MM.1S (cell line): Measurements from ENCODE around the gene CXCR5.

ENCODE experiments used
- EZH2 ChIP-seq: fragments of 300-600 bp; sonication (generic); optimal IDR thresholded peaks from 2 replicates; pipeline ENCODE3; 2017; ENCODE audit warnings: low read depth, mild to moderate bottlenecking, antibody characterized with exemption, low read length, mixed read lengths
- EZH2phosphoT487 ChIP-seq: fragments of 300-600 bp; sonication (generic); IDR thresholded peaks from 2 replicates; pipeline ENCODE4 v1.6.1; 2018; ENCODE audit warnings: antibody characterized with exemption, low read length
- TF ChIP-seq, protein P1 (sequence below): fragments of 300-600 bp; sonication (generic); IDR thresholded peaks from 2 replicates; pipeline ENCODE4 v1.5.1; 2016; ENCODE audit warnings: antibody characterized with exemption, low read length, mixed read lengths

- TF ChIP-seq, protein P1, sequence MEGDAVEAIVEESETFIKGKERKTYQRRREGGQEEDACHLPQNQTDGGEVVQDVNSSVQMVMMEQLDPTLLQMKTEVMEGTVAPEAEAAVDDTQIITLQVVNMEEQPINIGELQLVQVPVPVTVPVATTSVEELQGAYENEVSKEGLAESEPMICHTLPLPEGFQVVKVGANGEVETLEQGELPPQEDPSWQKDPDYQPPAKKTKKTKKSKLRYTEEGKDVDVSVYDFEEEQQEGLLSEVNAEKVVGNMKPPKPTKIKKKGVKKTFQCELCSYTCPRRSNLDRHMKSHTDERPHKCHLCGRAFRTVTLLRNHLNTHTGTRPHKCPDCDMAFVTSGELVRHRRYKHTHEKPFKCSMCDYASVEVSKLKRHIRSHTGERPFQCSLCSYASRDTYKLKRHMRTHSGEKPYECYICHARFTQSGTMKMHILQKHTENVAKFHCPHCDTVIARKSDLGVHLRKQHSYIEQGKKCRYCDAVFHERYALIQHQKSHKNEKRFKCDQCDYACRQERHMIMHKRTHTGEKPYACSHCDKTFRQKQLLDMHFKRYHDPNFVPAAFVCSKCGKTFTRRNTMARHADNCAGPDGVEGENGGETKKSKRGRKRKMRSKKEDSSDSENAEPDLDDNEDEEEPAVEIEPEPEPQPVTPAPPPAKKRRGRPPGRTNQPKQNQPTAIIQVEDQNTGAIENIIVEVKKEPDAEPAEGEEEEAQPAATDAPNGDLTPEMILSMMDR, result no peak
- no peak for TF ChIP-seq EZH2
- no peak for TF ChIP-seq EZH2phosphoT487
These were observed 38.4 kb downstream of the CXCR5 start for GRCh38 chr11:118921929-118922744.
